ENCODE data around the gene DAZAP1.
A peak's percentile ranks its signal among the peaks of the same experiment; 100 is the strongest.
"Not testable (repeated sequence)": the region's sequence is repeated elsewhere in the genome, so short reads cannot be mapped to it uniquely, and the experiment has no call there.

DAZAP1 gene

GRCh38 chr19:1474011-1474764 lies 66.8 kb downstream of the DAZAP1 start:
- DNase-seq (ENCODE audit: low read depth) = no peak

GRCh38 chr19:1474765-1475351 lies 67.5 kb downstream of the DAZAP1 start:
- DNase-seq (ENCODE audit: low read depth) = no peak

GRCh38 chr19:1475751-1476437 lies 68.5 kb downstream of the DAZAP1 start:
- DNase-seq (ENCODE audit: low read depth) = no peak

- DNase-seq (ENCODE audit: low read depth) = not testable (repeated sequence)
Observed at GRCh38 chr19:1477056-1477455, 69.7 kb downstream of the DAZAP1 start.

- peak; percentile 88 for DNase-seq (ENCODE audit: low read depth)
Observed at GRCh38 chr19:1478934-1479707, 71.7 kb downstream of the DAZAP1 start, which contains the start of gene C19orf25. Gene C19orf25, minus strand, starts transcription at chr19:1479215. Its CDS starts 312 bp downstream, at chr19:1478903.

GRCh38 chr19:1481224-1481892 lies 74.0 kb downstream of the DAZAP1 start:
- no peak for DNase-seq (ENCODE audit: low read depth)

- no peak for DNase-seq (ENCODE audit: low read depth)
Observed at GRCh38 chr19:1481893-1482360, 74.5 kb downstream of the DAZAP1 start.

- no peak for DNase-seq (ENCODE audit: low read depth)
Observed at GRCh38 chr19:1482361-1483130, 75.2 kb downstream of the DAZAP1 start.

GRCh38 chr19:1483131-1483978 lies 76.0 kb downstream of the DAZAP1 start:
- no peak for DNase-seq (ENCODE audit: low read depth)

- DNase-seq (ENCODE audit: low read depth) = no peak
Observed at GRCh38 chr19:1483979-1484428, 76.6 kb downstream of the DAZAP1 start.
